ENCODE results near the gene ACTL6A.

ACTL6A gene

DNA sequence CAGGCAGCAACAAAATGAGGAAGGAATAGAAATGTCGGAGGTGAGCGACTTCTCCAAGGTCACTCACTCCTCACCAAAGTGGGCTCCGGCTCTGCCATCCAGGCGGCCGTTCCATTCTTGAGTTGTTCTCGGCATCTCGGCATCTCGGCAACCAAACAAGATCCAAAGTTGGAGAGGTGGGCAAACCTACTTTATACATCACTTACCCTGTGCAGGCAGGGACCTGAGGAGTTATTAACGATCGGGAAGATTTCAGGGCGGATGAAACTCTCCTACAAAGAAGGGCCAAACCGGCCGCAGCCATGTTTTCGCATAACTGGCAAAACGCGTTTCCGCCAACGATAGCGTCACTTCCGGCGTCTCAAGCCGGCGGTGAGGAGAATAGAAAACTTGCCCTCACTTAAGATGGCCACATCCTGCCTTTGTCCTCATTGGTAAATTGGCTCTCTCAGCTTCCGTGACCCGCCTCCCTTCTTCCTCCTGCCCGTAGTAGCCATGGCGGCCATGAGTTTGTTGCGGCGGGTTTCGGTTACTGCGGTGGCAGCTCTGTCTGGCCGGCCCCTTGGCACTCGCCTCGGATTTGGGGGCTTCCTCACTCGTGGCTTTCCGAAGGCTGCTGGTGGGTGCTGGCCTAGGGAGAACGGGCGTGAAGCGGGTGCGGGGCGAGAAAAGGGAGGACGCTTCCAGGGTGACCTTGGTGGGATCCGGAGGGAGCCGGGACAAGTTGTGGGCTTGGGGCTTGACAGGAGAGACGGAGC lies 41.8 kb downstream of the ACTL6A start, which contains the start of the genes MRPL47 and NDUFB5:
Gene MRPL47 (minus strand): TSS at position 318 of the 758 bp plus-strand sequence. CDS start 14 bp downstream, at position 304.
Gene NDUFB5 (plus strand): TSS at position 474 of the 758 bp plus-strand sequence. CDS start 22 bp downstream, at position 496.
- peak; percentile 86 for DNase-seq (ENCODE audit: low read depth)
- TF ChIP-seq, protein P1, sequence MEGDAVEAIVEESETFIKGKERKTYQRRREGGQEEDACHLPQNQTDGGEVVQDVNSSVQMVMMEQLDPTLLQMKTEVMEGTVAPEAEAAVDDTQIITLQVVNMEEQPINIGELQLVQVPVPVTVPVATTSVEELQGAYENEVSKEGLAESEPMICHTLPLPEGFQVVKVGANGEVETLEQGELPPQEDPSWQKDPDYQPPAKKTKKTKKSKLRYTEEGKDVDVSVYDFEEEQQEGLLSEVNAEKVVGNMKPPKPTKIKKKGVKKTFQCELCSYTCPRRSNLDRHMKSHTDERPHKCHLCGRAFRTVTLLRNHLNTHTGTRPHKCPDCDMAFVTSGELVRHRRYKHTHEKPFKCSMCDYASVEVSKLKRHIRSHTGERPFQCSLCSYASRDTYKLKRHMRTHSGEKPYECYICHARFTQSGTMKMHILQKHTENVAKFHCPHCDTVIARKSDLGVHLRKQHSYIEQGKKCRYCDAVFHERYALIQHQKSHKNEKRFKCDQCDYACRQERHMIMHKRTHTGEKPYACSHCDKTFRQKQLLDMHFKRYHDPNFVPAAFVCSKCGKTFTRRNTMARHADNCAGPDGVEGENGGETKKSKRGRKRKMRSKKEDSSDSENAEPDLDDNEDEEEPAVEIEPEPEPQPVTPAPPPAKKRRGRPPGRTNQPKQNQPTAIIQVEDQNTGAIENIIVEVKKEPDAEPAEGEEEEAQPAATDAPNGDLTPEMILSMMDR (IDR thresholded peaks at IDR 0.05; ENCODE audit: control insufficient read depth, insufficient read depth, low read depth, low read length, missing control alignments), result no peak
- peak within 1 kb of the TSS; percentile 92 for H3K4me3 ChIP-seq (ENCODE audit: control insufficient read depth, low read depth, low read length)

GRCh38 chr3:179606534-179607085 lies 43.9 kb downstream of the ACTL6A start:
- TF ChIP-seq, protein P1 (IDR thresholded peaks at IDR 0.05; ENCODE audit: control insufficient read depth, insufficient read depth, low read depth, low read length, missing control alignments), result no peak
- no peak for DNase-seq (ENCODE audit: low read depth)
- H3K4me3 ChIP-seq (ENCODE audit: control insufficient read depth, low read depth, low read length), result no peak overlapping the region

GRCh38 chr3:179608931-179609720 lies 46.4 kb downstream of the ACTL6A start:
- TF ChIP-seq, protein P1 (IDR thresholded peaks at IDR 0.05; ENCODE audit: control insufficient read depth, insufficient read depth, low read depth, low read length, missing control alignments), result no peak
- no peak for DNase-seq (ENCODE audit: low read depth)
- no peak overlapping the region for H3K4me3 ChIP-seq (ENCODE audit: control insufficient read depth, low read depth, low read length)

GRCh38 chr3:179610066-179610465 lies 47.3 kb downstream of the ACTL6A start:
- no peak for DNase-seq (ENCODE audit: low read depth)
- TF ChIP-seq, protein P1 (IDR thresholded peaks at IDR 0.05; ENCODE audit: control insufficient read depth, insufficient read depth, low read depth, low read length, missing control alignments), result no peak
- no peak overlapping the region for H3K4me3 ChIP-seq (ENCODE audit: control insufficient read depth, low read depth, low read length)

GRCh38 chr3:179613807-179614206 lies 51.1 kb downstream of the ACTL6A start:
- TF ChIP-seq, protein P1 (IDR thresholded peaks at IDR 0.05; ENCODE audit: control insufficient read depth, insufficient read depth, low read depth, low read length, missing control alignments), result no peak
- H3K4me3 ChIP-seq (ENCODE audit: control insufficient read depth, low read depth, low read length), result no peak overlapping the region
- DNase-seq (ENCODE audit: low read depth), result no peak

DNA sequence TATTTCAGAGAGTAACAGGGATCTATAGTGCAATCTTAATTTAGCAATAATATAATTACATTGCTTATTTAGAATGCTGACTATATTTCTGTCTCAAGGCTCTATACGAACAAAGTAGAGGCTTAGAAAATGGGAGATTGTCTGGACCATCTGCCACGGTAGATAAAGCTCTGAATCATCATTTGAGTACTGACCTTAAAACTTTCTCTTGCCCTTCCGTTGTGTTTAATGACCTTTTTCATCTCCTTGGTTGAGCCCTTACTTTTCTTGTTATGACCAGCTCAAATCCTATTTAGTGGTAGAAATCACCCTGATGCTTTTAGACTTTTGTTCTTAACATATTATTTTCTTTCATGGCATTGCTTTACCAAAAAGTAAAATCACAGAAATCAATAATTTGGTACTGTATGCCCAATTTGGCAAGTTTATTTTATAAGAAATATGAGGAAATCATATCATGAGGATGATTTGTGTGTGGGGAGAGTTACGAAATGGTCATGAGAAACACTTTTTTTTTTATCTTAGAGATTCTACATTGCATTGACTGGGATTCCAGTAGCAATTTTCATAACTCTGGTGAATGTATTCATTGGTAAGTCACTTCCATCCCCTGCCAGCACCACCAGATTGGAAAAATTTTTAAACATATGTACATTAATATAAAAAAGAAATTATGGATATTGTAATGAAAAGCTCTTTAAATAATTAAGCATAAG lies 52.9 kb downstream of the ACTL6A start:
- no peak overlapping the region for H3K4me3 ChIP-seq (ENCODE audit: control insufficient read depth, low read depth, low read length)
- no peak for DNase-seq (ENCODE audit: low read depth)

More for the DNA sequence above, 52.9 kb downstream of the ACTL6A start:
- TF ChIP-seq, protein P1 (IDR thresholded peaks at IDR 0.05; ENCODE audit: control insufficient read depth, insufficient read depth, low read depth, low read length, missing control alignments), result no peak
